SK-N-SH (cell line): ENCODE data around the gene EIF4E. TPM values are rescaled to one million over a fixed set of nuclear protein-coding genes. Genes with fewer than 3 reads are reported as not detected.

Source experiments
- CTCF ChIA-PET: fragments of 300-600, 350-600 bp; formaldehyde crosslinking; extraction: SDS; loops from one replicate; lab custom pipeline; 2021; lab: Yijun Ruan, JAX
- POLR2A ChIA-PET: fragments of 350-600 bp; sonication (Branson Sonifier 250); formaldehyde crosslinking; extraction: SDS; loops from one replicate; lab custom pipeline; 2020; ENCODE audit warnings: antibody characterized with exemption, inconsistent platforms; lab: Yijun Ruan, JAX
- DNase-seq: peaks from one replicate; pipeline ENCODE4 v3.0.0; 2012
- H2AFZ ChIP-seq: fragments of 200-600 bp; sonication (generic); 2 replicates; pipeline ENCODE4 v1.8.1; 2016; ENCODE audit warnings: antibody characterized with exemption, mild to moderate bottlenecking, low read depth
- H3F3A ChIP-seq: fragments of 200-600 bp; sonication (generic); replicated peaks from 2 replicates; pipeline ENCODE3; 2016; ENCODE audit warnings: antibody characterized with exemption, mild to moderate bottlenecking; ENCODE audit not compliant: insufficient read depth
- H3K27ac ChIP-seq, 2 experiments: fragments of 200-500 bp in 1 of 2; fragments of 200-600 bp in 1 of 2; sonication (Bioruptor generic) in 1 of 2; sonication (generic), shearing (Covaris generic) in 1 of 2; 2 replicates each; pipeline versions ENCODE4 v1.5.1 to v1.6.1; 2014 to 2016; ENCODE audit warnings: low read depth in 2 of 2, inconsistent platforms in 1 of 2, low read length in 1 of 2, mild to moderate bottlenecking in 1 of 2, mixed read lengths in 1 of 2
- H3K27me3 ChIP-seq: fragments of 200-600 bp; sonication (generic), shearing (Covaris generic); 2 replicates; pipeline ENCODE4 v1.6.1; 2016; ENCODE audit warnings: mixed run types; ENCODE audit not compliant: insufficient read depth
- H3K36me3 ChIP-seq, 2 experiments: fragments of 200-500 bp in 1 of 2; fragments of 200-600 bp in 1 of 2; sonication (Bioruptor generic) in 1 of 2; sonication (generic) in 1 of 2; replicated peaks in 1 of 2; 2 replicates each; pipeline versions ENCODE3 to v1.5.1; 2014 to 2016; ENCODE audit warnings: low read length in 1 of 2, mild to moderate bottlenecking in 1 of 2; ENCODE audit not compliant: insufficient read depth in 2 of 2, control insufficient read depth in 1 of 2
- H3K4me1 ChIP-seq, 2 experiments: fragments of 200-500 bp in 1 of 2; fragments of 200-600 bp in 1 of 2; sonication (Bioruptor generic) in 1 of 2; sonication (generic), shearing (Covaris generic) in 1 of 2; 2 replicates each; pipeline versions ENCODE4 v1.5.1 to v1.6.1; 2014 to 2016; ENCODE audit warnings: low read depth in 1 of 2, low read length in 1 of 2, mixed run types in 1 of 2; ENCODE audit not compliant: insufficient read depth in 2 of 2, control insufficient read depth in 1 of 2
- H3K4me2 ChIP-seq: fragments of 200-600 bp; sonication (generic), shearing (Covaris generic); 2 replicates; pipeline ENCODE4 v1.6.1; 2017; ENCODE audit warnings: mixed run types
- H3K4me3 ChIP-seq, 2 experiments: fragments of 200-500 bp in 1 of 2; fragments of 200-600 bp in 1 of 2; sonication (Bioruptor generic) in 1 of 2; sonication (generic), shearing (Covaris generic) in 1 of 2; 2 replicates each; pipeline versions ENCODE4 v1.5.1 to v1.8.1; 2014 to 2016; ENCODE audit warnings: low read depth in 2 of 2, inconsistent platforms in 1 of 2, low read length in 1 of 2, mild to moderate bottlenecking in 1 of 2, mixed read lengths in 1 of 2, moderate library complexity in 1 of 2
- H3K79me2 ChIP-seq: fragments of 200-600 bp; sonication (generic); 2 replicates; pipeline ENCODE4 v1.8.1; 2017; ENCODE audit warnings: mild to moderate bottlenecking; ENCODE audit not compliant: insufficient read depth
- H3K9ac ChIP-seq: fragments of 200-600 bp; sonication (generic); 2 replicates; pipeline ENCODE4 v1.6.1; 2017; ENCODE audit warnings: mixed run types
- H3K9me2 ChIP-seq: fragments of 200-600 bp; sonication (generic); 2 replicates; pipeline ENCODE4 v1.6.1; 2017; ENCODE audit warnings: mixed run types
- H3K9me3 ChIP-seq: fragments of 200-600 bp; sonication (generic); 2 replicates; pipeline ENCODE4 v1.6.1; 2017; ENCODE audit warnings: mixed run types, mild to moderate bottlenecking, moderate library complexity
- H4K20me1 ChIP-seq: fragments of 200-600 bp; sonication (generic); 2 replicates; pipeline ENCODE4 v1.6.1; 2017; ENCODE audit warnings: mild to moderate bottlenecking, mixed run types; ENCODE audit not compliant: insufficient read depth
- CHD2 ChIP-seq: fragments of 150-350 bp; IDR thresholded peaks from 2 replicates; pipeline ENCODE4 v1.6.1; 2018; ENCODE audit warnings: low read length; ENCODE audit not compliant: partially characterized antibody
- CTCF ChIP-seq: fragments of 200-600 bp; sonication (generic); IDR thresholded peaks from 2 replicates; pipeline ENCODE4 v1.6.1; 2017; ENCODE audit warnings: antibody characterized with exemption, mild to moderate bottlenecking, moderate library complexity
- ELF1 ChIP-seq: IDR thresholded peaks from 2 replicates; pipeline ENCODE4 v1.4.0; 2012
- EP300 ChIP-seq, 2 experiments: IDR thresholded peaks; 2 replicates each; pipeline versions ENCODE4 v1.4.0 to v1.6.1; 2012; ENCODE audit warnings: borderline replicate concordance in 1 of 2, low read depth in 1 of 2, low read length in 1 of 2
- EZH2phosphoT487 ChIP-seq: fragments of 200-600 bp; sonication (generic); IDR thresholded peaks from 2 replicates; pipeline ENCODE4 v1.6.1; 2017; ENCODE audit warnings: low read depth, mixed run types, mild to moderate bottlenecking, antibody characterized with exemption, moderate library complexity, borderline replicate concordance
- FOSL2 ChIP-seq: IDR thresholded peaks from 2 replicates; pipeline ENCODE4 v1.4.0; 2012; ENCODE audit warnings: low read depth, mild to moderate bottlenecking, moderate library complexity, borderline replicate concordance
- GABPA ChIP-seq: IDR thresholded peaks from 2 replicates; pipeline ENCODE4 v1.4.0; 2012; ENCODE audit warnings: low read depth, mild to moderate bottlenecking
- GATA2 ChIP-seq: sonication (generic); formaldehyde crosslinking; IDR thresholded peaks from 2 replicates; pipeline ENCODE4 v1.5.0; 2020; ENCODE audit warnings: mild to moderate bottlenecking, missing genetic modification reagents
- IRF3 ChIP-seq: fragments of 150-350 bp; IDR thresholded peaks from 2 replicates; pipeline ENCODE4 v1.6.1; 2016; ENCODE audit warnings: mild to moderate bottlenecking, low read depth, low read length
- MEF2A ChIP-seq: IDR thresholded peaks from 2 replicates; pipeline ENCODE4 v1.4.0; 2012; ENCODE audit warnings: low read depth, borderline replicate concordance
- NFIC ChIP-seq: IDR thresholded peaks from 2 replicates; pipeline ENCODE4 v1.4.0; 2012; ENCODE audit warnings: borderline replicate concordance
- PBX3 ChIP-seq: IDR thresholded peaks from 2 replicates; pipeline ENCODE4; 2012
- POLR2AphosphoS5 ChIP-seq: IDR thresholded peaks from 2 replicates; pipeline ENCODE4 v1.6.1; 2012; ENCODE audit warnings: low read depth, low read length
- RCOR1 ChIP-seq: fragments of 150-350 bp; IDR thresholded peaks from 2 replicates; pipeline ENCODE4 v1.6.1; 2017; ENCODE audit warnings: antibody characterized with exemption, low read length
- REST ChIP-seq: IDR thresholded peaks from 2 replicates; pipeline ENCODE4 v1.6.1; 2012; ENCODE audit warnings: mild to moderate bottlenecking, low read depth, low read length, moderate library complexity
- RXRA ChIP-seq: IDR thresholded peaks from 2 replicates; pipeline ENCODE4 v1.4.0; 2012; ENCODE audit warnings: low read depth, mild to moderate bottlenecking, borderline replicate concordance
- SIN3A ChIP-seq: IDR thresholded peaks from 2 replicates; pipeline ENCODE4 v1.6.1; 2012; ENCODE audit warnings: low read depth, mild to moderate bottlenecking, low read length, moderate library complexity, borderline replicate concordance
- TAF1 ChIP-seq: IDR thresholded peaks from 2 replicates; pipeline ENCODE4 v1.6.1; 2012; ENCODE audit warnings: low read depth, mild to moderate bottlenecking, low read length, moderate library complexity, borderline replicate concordance
- TCF12 ChIP-seq: IDR thresholded peaks from 2 replicates; pipeline ENCODE4 v1.4.0; 2012
- TEAD4 ChIP-seq: IDR thresholded peaks from 2 replicates; pipeline ENCODE4 v1.4.0; 2012; ENCODE audit warnings: mild to moderate bottlenecking, borderline replicate concordance; ENCODE audit not compliant: insufficient read depth
- USF1 ChIP-seq: IDR thresholded peaks from 2 replicates; pipeline ENCODE4 v1.4.0; 2012; ENCODE audit warnings: low read depth, borderline replicate concordance
- YY1 ChIP-seq: IDR thresholded peaks from 2 replicates; pipeline ENCODE4 v1.4.0; 2012; ENCODE audit warnings: low read depth, mild to moderate bottlenecking
- WGBS: methylation state at CpG from one replicate; pipeline ENCODE4 v1.1.6; 2017; ENCODE audit warnings: low lambda C conversion rate; 5-methylcytosine and 5-hydroxymethylcytosine counted together
- polyA plus RNA-seq, 3 experiments: library from polyadenylated mRNA; depleted of rRNA; stranded (reverse); fragments of >200 nt; gene quantifications; 2 replicates each; pipeline ENCODE4 v1.2.3, GENCODE V29; 2012

Gene EIF4E
- polyA plus RNA-seq, 1 of the 3 experiments (the other 2 are of a cell fraction) = 59.8 TPM

- Histone ChIP-seq H3K27me3 (no peaks in the 10 kb centered on the region), H3K9ac (no peak overlapping the region), H3F3A (peaks cover 19% of the 10 kb centered on the region), H3K9me2 (no peaks in the 10 kb centered on the region), H3K9me3 (no peaks in the 10 kb centered on the region), H3K4me3 (no peak overlapping the region), H3K36me3 (peaks cover 60% of the 10 kb centered on the region in 2 experiments), H4K20me1 (peaks cover 14% of the 10 kb centered on the region; the same call in 1 of the 2 replicates), H2AFZ (no peak overlapping the region), H3K27ac (peak overlapping the region in 1 of 2 experiments; percentile 56; a peak in 3 of 4 replicates), H3K4me1 (peaks cover 0 to 5% of the 10 kb centered on the region in 2 experiments; a peak in 2 of 4 replicates), H3K79me2 (peaks cover 85% of the 10 kb centered on the region), H3K4me2 (no peak overlapping the region)
- 65% methylated on average over 6 of the region's 6 CpGs for WGBS
- CTCF ChIA-PET = no interaction called here
- POLR2A ChIA-PET = no interaction called here
- DNase-seq = no peak
- TF ChIP-seq REST (no peak), CHD2 (no peak), POLR2AphosphoS5 (no peak), USF1 (no peak), FOSL2 (0 out of 2 replicates have a peak, but pooled peaks have one; percentile 1), TCF12 (peak; percentile 53), PBX3 (peak; percentile 28; the same call in 1 of the 2 replicates), IRF3 (no peak), EZH2phosphoT487 (no peak), EP300 (IDR thresholded peaks at IDR 0.05; ENCODE audit: borderline replicate concordance in 1 of 2, low read depth in 1 of 2, low read length in 1 of 2) (no peak), NFIC (peak; percentile 56), CTCF (no peak), TAF1 (no peak), RXRA (no peak), ELF1 (no peak), RCOR1 (no peak), SIN3A (no peak), TEAD4 (no peak), GABPA (no peak), YY1 (no peak), MEF2A (no peak), GATA2 (CRISPR knock-in tag) (no peak)
Observed at GRCh38 chr4:98890702-98891455, 38.1 kb downstream of the EIF4E start.
